Liver (tissue), 2 donors: Measurements from ENCODE around the gene FRMD4B.

Experiments
- GABPA ChIP-seq, 2 donors: IDR thresholded peaks in 1 of 2; conservative IDR thresholded peaks in 1 of 2; 2 replicates each; pipeline ENCODE4 v1.6.1; 2016; ENCODE audit warnings: antibody characterized with exemption in 2 of 2, mild to moderate bottlenecking in 1 of 2, moderate library complexity in 1 of 2
- JUND ChIP-seq, 2 donors: IDR thresholded peaks; 2 replicates each; pipeline ENCODE4 v1.6.1; 2016; ENCODE audit warnings: antibody characterized with exemption in 2 of 2
- donor health status: healthy.

- TF ChIP-seq JUND (IDR thresholded peaks at IDR 0.05) (no peak), GABPA (IDR thresholded peaks at IDR 0.05 in 1 of 2, conservative IDR thresholded peaks at IDR 0.05 in 1 of 2) (no peak)
These were observed 35.1 kb upstream of the FRMD4B start for GRCh38 chr3:69420781-69421520.
